CD4-positive, alpha-beta T cell treated with Interleukin-4 for 1 hour (primary cell): ENCODE results near the gene ONECUT3.
"Not testable (repeated sequence)": the region's sequence is repeated elsewhere in the genome, so short reads cannot be mapped to it uniquely, and the experiment has no call there.

Experiments used
- DNase-seq, 2 donors: peaks; one replicate each; pipeline ENCODE4 v3.0.0-alpha.2; 2020 to 2022

Gene ONECUT3

DNA sequence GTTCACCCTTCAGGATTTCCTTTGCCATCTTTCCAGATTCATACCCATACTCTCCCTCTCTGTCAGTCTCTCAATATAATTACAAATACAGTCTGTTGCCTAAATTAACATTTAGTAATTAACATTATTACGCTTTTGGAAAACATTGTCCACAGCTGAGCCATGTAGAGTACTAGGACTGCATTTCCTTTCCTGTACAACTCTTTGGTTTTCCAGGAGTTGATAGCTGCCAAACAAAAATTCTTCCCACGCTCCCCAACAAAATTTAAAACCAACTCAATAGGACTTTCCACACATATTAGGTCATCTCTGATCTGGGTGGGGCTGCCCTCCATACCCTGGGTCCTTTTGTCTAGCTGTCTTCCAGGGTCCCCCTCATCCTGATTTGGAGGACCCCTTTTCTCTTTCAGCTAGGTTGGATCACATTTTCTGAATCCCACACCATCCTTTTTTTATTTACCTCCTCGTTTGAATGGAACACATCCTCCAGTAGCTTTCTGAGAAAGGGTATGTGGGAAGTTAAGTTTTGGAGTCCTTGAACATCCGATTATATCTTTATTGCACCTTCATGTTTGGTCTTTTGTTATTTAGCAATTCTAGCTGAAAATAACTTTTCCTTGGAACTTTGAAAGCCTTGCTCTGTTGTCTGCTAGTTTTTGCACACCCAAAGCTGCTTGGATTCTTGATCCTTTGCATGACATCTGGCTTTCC is 17.7 kb downstream of the ONECUT3 start:
- no peak for DNase-seq

- DNase-seq: no peak
Observed at GRCh38 chr19:1773184-1773583, 19.9 kb downstream of the ONECUT3 start.

DNA sequence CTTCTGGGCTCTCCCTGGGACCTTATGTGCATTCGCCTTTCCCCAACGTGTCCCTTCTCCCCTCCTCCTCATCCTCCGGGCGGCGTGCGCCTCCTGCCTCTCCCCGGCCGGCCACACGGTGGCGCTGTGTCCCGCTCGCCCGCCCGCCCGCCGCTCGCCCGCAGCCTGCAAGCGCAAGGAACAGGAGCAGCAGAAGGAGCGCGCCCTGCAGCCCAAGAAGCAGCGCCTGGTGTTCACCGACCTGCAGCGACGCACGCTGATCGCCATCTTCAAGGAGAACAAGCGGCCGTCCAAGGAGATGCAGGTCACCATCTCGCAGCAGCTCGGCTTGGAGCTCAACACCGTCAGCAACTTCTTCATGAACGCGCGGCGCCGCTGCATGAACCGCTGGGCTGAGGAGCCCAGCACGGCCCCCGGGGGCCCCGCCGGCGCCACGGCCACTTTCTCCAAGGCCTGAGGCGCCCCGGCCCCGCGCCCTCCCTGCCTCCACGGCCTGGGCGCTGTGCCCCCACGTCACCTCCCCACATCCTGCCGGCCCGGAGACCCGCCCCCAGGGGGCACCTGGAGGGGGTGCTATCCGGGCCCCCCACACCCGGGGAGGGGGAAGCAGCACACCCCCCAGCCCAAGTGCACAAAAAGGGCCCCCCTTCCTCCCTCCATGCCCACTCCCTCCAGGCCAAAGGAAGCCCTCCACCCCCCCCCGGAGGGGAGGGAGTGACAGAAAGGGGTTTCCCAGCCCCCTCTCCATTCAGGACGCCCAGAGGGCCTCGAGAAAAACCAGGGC is 21.9 kb downstream of the ONECUT3 start:
- DNase-seq: no peak

- DNase-seq: no peak
Observed at GRCh38 chr19:1775951-1776605, 22.8 kb downstream of the ONECUT3 start.

GRCh38 chr19:1776606-1777147 is 23.4 kb downstream of the ONECUT3 start:
- DNase-seq: no peak

GRCh38 chr19:1777149-1777548 is 23.8 kb downstream of the ONECUT3 start:
- DNase-seq: no peak

DNA sequence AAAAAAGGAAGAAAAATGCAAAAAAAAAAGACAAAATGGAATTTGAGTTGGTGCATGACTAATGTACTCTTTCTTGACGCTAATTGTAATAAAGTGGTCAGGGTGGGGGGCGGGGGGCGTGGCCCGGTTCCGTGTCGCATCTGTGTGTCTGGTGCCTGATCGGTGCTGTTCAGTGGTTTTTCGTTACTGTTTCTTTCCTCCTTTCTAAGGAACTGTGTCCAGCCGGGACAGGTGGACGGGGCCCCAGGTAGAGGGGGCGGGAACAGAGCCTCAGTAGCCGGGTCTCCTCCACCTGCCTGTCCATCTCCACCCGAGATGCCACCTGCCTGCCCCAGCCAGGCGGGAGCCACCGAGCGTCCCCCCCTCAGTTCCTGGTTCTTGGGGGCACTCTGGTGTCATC is 26.3 kb downstream of the ONECUT3 start:
- no peak for DNase-seq

- DNase-seq: no peak
Observed at GRCh38 chr19:1780272-1780958, 27.1 kb downstream of the ONECUT3 start.

DNA sequence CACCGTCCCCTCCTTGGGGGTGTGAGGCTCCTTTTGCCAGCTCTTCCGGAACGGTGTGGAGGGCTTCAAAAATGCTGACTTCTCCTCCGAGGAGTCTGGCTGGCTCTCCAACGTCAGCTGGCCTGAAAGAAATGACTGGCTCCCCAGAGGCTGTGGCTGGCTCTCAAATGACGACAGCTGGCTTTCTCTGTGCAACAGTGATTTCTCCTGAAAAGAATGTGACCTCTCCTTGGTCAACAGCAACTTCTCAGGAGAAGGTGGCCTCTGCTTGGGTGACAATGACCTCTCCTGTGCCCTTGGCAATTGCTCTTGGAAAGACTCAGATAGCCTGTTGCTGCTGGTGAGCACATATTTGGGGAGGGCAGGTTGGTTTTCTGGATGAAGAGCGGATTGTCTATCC is 29.2 kb downstream of the ONECUT3 start:
- DNase-seq: no peak

- no peak for DNase-seq
Observed at GRCh38 chr19:1783354-1783753, 30.0 kb downstream of the ONECUT3 start.

DNA sequence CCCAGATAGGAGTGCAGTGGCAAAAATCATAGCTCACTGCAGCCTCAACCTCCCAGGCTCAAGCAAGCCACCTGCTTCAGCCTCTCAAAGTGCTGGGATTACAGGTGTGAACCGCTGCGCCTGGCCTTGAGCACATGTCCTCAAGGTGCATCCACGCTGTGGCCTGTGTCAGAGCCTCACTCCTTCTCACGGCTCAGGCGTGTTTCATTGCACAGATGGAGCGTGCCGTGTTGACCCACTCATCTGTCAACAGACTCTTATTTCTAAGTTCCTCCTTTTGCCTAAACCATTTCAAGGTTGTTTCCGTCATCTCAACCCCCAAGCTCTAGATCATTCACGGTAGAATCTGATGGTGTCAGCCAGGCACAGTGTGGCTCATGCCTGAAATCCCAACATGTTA is 30.6 kb downstream of the ONECUT3 start:
- DNase-seq: no peak

- no peak for DNase-seq
Observed at GRCh38 chr19:1785310-1785709, 32.0 kb downstream of the ONECUT3 start.

DNA sequence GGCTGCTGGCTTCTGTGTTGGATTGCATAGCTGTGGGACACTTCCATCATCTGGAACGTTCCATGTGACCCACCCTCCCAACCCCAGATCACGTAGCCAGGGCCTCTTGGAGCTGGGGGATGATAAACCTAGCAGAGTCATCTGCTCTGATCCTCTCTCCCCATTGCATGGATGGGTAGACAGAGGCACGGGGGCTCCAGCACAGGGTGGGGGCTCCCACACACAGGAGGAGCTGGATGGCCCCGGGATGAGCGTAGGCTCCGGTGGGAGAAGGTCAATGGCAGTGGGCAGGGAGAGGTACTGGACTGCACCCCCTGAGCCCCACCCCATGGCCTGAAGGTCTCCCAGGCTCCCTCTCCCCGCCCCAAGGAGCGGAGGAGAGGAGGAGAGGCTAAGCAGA is 33.4 kb downstream of the ONECUT3 start:
- no peak for DNase-seq

- DNase-seq: no peak
Observed at GRCh38 chr19:1787116-1787515, 33.8 kb downstream of the ONECUT3 start.

GRCh38 chr19:1789261-1790041 is 36.1 kb downstream of the ONECUT3 start:
- DNase-seq: no peak

- DNase-seq: no peak
Observed at GRCh38 chr19:1790054-1790792, 36.9 kb downstream of the ONECUT3 start.

DNA sequence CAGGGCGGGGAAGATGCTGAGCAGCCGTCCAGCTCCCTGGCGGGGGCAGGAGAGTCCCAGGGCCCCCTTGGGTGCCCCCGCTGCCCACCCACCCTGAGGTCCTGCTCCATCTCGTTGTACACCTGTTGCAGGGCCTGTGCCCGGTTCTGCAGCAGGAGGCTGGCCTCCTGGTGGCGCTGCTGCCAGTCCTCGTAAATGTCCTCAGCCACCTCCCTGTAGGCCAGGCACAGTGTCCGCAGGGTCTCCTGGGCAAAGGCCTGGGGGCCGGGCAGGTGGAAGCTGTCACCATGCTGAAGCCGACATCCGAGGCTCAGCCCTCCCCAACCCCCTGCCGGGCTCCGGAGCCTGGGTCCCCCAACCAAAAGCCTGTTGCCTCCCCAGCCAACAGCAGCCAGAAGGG is 38.6 kb downstream of the ONECUT3 start:
- no peak for DNase-seq

DNA sequence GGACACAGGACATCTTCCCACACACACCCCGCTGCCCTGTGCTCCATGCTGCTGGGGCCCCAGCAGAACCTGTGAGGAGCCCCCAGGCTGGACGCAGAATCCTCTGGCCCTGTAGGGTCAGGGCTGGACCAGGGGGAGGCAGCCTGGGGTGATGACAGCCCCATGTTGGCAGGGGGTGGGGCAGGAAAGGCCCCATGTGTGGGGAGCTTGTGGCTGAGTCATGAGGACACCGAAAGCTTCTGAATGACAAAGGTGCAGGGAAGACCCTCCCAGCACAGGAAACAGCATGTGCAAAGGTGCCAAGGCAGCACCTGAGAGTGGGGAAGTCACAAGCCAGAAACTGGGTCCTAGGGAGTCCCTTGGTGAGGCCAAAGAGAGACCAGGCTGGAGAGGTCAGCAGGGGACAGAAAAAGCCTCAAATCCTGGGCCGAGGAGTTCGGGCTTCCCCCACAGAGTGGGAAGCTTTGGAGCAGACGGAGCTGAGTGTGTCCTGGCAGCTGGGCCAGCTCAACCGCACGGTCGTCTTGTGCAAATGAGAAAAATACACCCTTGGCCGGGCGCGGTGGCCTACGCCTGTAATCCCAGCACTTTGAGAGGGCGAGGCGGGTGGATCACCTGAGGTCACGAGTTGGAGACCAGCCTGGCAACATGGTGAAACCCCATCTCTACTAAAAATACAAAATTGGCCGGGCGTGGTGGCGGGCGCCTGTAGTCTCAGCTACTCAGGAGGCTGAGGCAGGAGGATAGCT is 41.3 kb downstream of the ONECUT3 start:
- DNase-seq: no peak

GRCh38 chr19:1796395-1797142 is 43.3 kb downstream of the ONECUT3 start:
- no peak for DNase-seq

DNA sequence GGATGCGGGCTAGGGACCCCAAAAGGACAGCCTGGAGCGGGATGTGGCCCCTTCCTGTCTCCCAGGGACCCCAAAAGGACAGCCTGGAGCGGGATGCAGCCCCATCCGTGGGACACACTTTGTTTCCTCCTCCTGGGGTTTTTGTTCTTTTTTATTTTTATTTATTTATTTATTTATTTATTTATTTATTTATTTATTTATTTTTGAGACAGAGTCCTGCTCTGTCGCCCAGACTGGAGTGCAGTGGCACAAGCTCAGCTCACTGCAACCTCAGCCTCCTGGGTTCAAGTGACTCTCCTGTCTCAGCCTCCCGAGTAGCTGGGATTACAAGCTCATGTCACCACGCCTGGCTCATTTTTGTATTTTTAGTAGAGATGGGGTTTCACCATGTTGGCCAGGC is 44.0 kb downstream of the ONECUT3 start:
- not testable (repeated sequence) for DNase-seq
